Esophagus muscularis mucosa (tissue), 4 donors: ENCODE data around the gene BBOX1. TPM values are rescaled to one million over a fixed set of nuclear protein-coding genes. Genes with fewer than 3 reads are reported as not detected.

Experiments
- DNase-seq: peaks from one replicate; pipeline ENCODE4 v3.0.0-alpha.2; 2017; ENCODE audit errors: extremely low spot score
- H3K27ac ChIP-seq, 4 donors: fragments of 200-600 bp; sonication (generic); replicated peaks in 1 of 4; 1 replicate in 3 of 4; 2 replicates in 1 of 4; pipeline ENCODE4 v1.5.1; 2016 to 2019; ENCODE audit warnings: mild to moderate bottlenecking in 1 of 4
- H3K27me3 ChIP-seq, 4 donors: fragments of 200-600 bp; sonication (generic); one replicate each; pipeline versions ENCODE4 v1.5.1 to v1.6.0; 2016 to 2019
- H3K36me3 ChIP-seq, 4 donors: fragments of 200-600 bp; sonication (generic); one replicate each; pipeline ENCODE4 v1.5.1; 2016 to 2019
- H3K4me1 ChIP-seq, 4 donors: fragments of 200-600 bp; sonication (generic); one replicate each; pipeline ENCODE4 v1.5.1; 2016 to 2019
- H3K4me3 ChIP-seq, 4 donors: fragments of 200-600 bp; sonication (generic); 1 replicate in 2 of 4; 2 replicates in 2 of 4; pipeline ENCODE4 v1.5.1; 2016 to 2019; ENCODE audit warnings: mild to moderate bottlenecking in 4 of 4, moderate library complexity in 1 of 4
- H3K9me3 ChIP-seq, 4 donors: fragments of 200-600 bp; sonication (generic); 1 replicate in 3 of 4; 2 replicates in 1 of 4; pipeline ENCODE4 v1.5.1; 2016 to 2019
- CTCF ChIP-seq, 3 experiments: fragments of 200-600 bp in 2 of 3; fragments of 450-650 bp in 1 of 3; sonication (generic) in 2 of 3; IDR thresholded peaks; one replicate each; pipeline ENCODE4 v1.5.1; 2017 to 2019; ENCODE audit warnings: antibody characterized with exemption in 3 of 3, mild to moderate bottlenecking in 2 of 3, moderate library complexity in 1 of 3
- EP300 ChIP-seq: sonication (generic); formaldehyde crosslinking; IDR thresholded peaks from one replicate; pipeline ENCODE4 v1.6.1; 2017; ENCODE audit warnings: antibody characterized with exemption
- POLR2A ChIP-seq: fragments of 450-650 bp; IDR thresholded peaks from one replicate; pipeline ENCODE4 v1.6.1; 2017; ENCODE audit warnings: antibody characterized with exemption, moderate library complexity, mild to moderate bottlenecking, low read depth
- POLR2AphosphoS5 ChIP-seq, 2 donors: sonication (generic); formaldehyde crosslinking; IDR thresholded peaks; one replicate each; pipeline ENCODE4 v1.6.1; 2017; ENCODE audit warnings: antibody characterized with exemption in 2 of 2
- WGBS: methylation state at CpG from one replicate; pipeline ENCODE4 v1.1.5; 2018; 5-methylcytosine and 5-hydroxymethylcytosine counted together
- intact Hi-C: fragments of 100-400 bp; cut with DNase I; formaldehyde crosslinking; loops from one replicate; pipeline ENCODE4 v1.15.1; 2023
- total RNA-seq, 4 donors: library from RNA; depleted of rRNA; stranded (reverse); fragments of >200 nt; gene quantifications; one replicate each; pipeline versions ENCODE4 v1.1.0 to v1.2.1, GENCODE V29; 2016

Gene BBOX1
- total RNA-seq, 4 donors from 2014 or later = 0.50 TPM; not detected in 3

- no peak overlapping the region for H3K27ac ChIP-seq
- no peak for TF ChIP-seq EP300
- no peak for TF ChIP-seq POLR2AphosphoS5 (IDR thresholded peaks at IDR 0.05)
- no peak for TF ChIP-seq POLR2A
- no peak for TF ChIP-seq CTCF (IDR thresholded peaks at IDR 0.05)
- H3K36me3 ChIP-seq = no peaks in the 10 kb centered on the region
- no peaks in the 10 kb centered on the region for H3K27me3 ChIP-seq
- intact Hi-C loops = no loop called here
- H3K9me3 ChIP-seq = no peaks in the 10 kb centered on the region
- no peak overlapping the region for H3K4me3 ChIP-seq
- 97% methylated on average over 1 of the region's 1 CpG for WGBS
- DNase-seq = no peak
- peaks cover 0 to 9% (median 3%) of the 10 kb centered on the region in 4 donors for H3K4me1 ChIP-seq
These were observed 72.3 kb downstream of the BBOX1 start for GRCh38 chr11:27112946-27113345.

- TF ChIP-seq EP300 = no peak
- TF ChIP-seq POLR2A = no peak
- Histone ChIP-seq H3K4me3 (no peak overlapping the region), H3K9me3 (no peaks in the 10 kb centered on the region), H3K36me3 (no peaks in the 10 kb centered on the region), H3K4me1 (peaks cover 0 to 9% (median 3%) of the 10 kb centered on the region in 4 donors), H3K27me3 (no peaks in the 10 kb centered on the region), H3K27ac (no peak overlapping the region)
- intact Hi-C loops = no loop called here
- no peak for DNase-seq
- WGBS = 55% methylated on average over 3 of the region's 3 CpGs
These were observed 74.5 kb downstream of the BBOX1 start for GRCh38 chr11:27115051-27115650.

GRCh38 chr11:27116684-27117083, 76.1 kb downstream of the BBOX1 start:
- TF ChIP-seq POLR2A (no peak), EP300 (no peak), CTCF (IDR thresholded peaks at IDR 0.05) (no peak), POLR2AphosphoS5 (IDR thresholded peaks at IDR 0.05) (no peak)
- H3K9me3 ChIP-seq = no peaks in the 10 kb centered on the region
- DNase-seq = no peak
- no peak overlapping the region for H3K27ac ChIP-seq
- intact Hi-C loops = no loop called here
- 59% methylated on average over 1 of the region's 1 CpG for WGBS
- H3K27me3 ChIP-seq = no peaks in the 10 kb centered on the region
- no peaks in the 10 kb centered on the region for H3K36me3 ChIP-seq
- H3K4me3 ChIP-seq = no peak overlapping the region
- H3K4me1 ChIP-seq = peaks cover 0 to 9% (median 3%) of the 10 kb centered on the region in 4 donors

GRCh38 chr11:27118371-27118770, 77.8 kb downstream of the BBOX1 start:
- TF ChIP-seq POLR2A (no peak), EP300 (no peak), POLR2AphosphoS5 (IDR thresholded peaks at IDR 0.05) (no peak), CTCF (IDR thresholded peaks at IDR 0.05) (no peak)
- no peak overlapping the region for H3K27ac ChIP-seq
- no peaks in the 10 kb centered on the region for H3K36me3 ChIP-seq
- no peak overlapping the region for H3K4me3 ChIP-seq
- no peak for DNase-seq
- peaks cover 0 to 9% (median 3%) of the 10 kb centered on the region in 4 donors for H3K4me1 ChIP-seq
- WGBS = 84% methylated on average over 2 of the region's 2 CpGs
- no peaks in the 10 kb centered on the region for H3K27me3 ChIP-seq
- intact Hi-C loops = no loop called here
- no peaks in the 10 kb centered on the region for H3K9me3 ChIP-seq

GRCh38 chr11:27118949-27119348, 78.3 kb downstream of the BBOX1 start:
- 79% methylated on average over 3 of the region's 3 CpGs for WGBS
- intact Hi-C loops = no loop called here
- Histone ChIP-seq H3K4me1 (peaks cover 0 to 9% (median 3%) of the 10 kb centered on the region in 4 donors), H3K27ac (no peak overlapping the region), H3K36me3 (no peaks in the 10 kb centered on the region), H3K9me3 (no peaks in the 10 kb centered on the region), H3K27me3 (no peaks in the 10 kb centered on the region), H3K4me3 (no peak overlapping the region)
- DNase-seq = no peak
- TF ChIP-seq POLR2AphosphoS5 (IDR thresholded peaks at IDR 0.05) (no peak), CTCF (IDR thresholded peaks at IDR 0.05) (no peak), EP300 (no peak), POLR2A (no peak)
